ENCODE measurements around the gene RARRES1.

RARRES1 gene

DNA sequence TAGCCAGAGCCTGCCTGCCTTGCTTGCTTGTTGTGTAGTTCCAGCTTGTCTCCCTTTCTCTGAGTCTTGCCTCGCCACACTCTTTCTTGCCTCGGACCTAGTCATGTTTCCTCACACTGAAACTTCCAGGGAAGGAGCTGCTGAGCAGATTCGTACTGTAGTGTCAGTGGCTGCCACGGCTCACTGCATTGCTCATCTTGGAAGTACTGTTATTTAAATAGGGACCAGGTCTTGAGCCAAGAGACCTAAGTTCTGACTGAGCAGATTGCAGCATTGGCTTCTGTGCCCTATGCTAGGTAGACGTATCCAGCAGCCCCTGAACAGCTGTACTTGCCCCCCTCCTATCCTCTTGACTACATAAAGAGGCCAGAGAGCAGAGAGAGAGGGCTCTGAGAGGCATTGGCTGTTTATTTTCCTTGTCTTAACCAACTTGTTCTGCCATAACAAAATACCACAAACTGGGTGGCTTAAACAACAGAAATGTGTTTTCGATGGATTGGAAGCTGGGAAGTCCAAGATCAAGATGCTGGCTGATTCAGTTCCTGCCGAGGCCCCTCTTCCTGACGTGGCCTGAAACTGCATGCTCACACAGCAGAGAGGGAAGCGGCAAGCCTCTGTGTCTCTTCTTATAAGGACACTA is 5.8 kb upstream of the RARRES1 start:
- TF ChIP-seq, protein P1, sequence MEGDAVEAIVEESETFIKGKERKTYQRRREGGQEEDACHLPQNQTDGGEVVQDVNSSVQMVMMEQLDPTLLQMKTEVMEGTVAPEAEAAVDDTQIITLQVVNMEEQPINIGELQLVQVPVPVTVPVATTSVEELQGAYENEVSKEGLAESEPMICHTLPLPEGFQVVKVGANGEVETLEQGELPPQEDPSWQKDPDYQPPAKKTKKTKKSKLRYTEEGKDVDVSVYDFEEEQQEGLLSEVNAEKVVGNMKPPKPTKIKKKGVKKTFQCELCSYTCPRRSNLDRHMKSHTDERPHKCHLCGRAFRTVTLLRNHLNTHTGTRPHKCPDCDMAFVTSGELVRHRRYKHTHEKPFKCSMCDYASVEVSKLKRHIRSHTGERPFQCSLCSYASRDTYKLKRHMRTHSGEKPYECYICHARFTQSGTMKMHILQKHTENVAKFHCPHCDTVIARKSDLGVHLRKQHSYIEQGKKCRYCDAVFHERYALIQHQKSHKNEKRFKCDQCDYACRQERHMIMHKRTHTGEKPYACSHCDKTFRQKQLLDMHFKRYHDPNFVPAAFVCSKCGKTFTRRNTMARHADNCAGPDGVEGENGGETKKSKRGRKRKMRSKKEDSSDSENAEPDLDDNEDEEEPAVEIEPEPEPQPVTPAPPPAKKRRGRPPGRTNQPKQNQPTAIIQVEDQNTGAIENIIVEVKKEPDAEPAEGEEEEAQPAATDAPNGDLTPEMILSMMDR (IDR thresholded peaks at IDR 0.05), result no peak

DNA sequence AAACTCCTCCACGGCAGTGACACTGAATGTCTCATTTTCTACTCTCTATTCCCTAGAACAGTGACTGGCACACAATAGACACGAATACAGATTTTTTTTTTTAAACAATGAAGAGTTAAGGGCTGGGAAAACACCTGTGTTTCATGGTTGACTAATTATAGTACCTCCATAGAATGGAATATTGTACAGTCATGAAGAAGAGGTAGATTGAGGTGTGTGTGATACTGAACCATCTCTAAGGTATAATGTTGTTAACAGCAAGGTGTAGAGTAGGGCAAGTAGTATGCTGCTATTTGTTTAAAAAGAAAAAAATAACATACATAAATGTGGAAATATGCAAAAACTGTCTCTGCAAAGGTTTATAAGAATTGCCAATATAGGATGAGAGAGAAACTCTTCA is 5.2 kb upstream of the RARRES1 start:
- TF ChIP-seq, protein P1 (IDR thresholded peaks at IDR 0.05), result no peak

DNA sequence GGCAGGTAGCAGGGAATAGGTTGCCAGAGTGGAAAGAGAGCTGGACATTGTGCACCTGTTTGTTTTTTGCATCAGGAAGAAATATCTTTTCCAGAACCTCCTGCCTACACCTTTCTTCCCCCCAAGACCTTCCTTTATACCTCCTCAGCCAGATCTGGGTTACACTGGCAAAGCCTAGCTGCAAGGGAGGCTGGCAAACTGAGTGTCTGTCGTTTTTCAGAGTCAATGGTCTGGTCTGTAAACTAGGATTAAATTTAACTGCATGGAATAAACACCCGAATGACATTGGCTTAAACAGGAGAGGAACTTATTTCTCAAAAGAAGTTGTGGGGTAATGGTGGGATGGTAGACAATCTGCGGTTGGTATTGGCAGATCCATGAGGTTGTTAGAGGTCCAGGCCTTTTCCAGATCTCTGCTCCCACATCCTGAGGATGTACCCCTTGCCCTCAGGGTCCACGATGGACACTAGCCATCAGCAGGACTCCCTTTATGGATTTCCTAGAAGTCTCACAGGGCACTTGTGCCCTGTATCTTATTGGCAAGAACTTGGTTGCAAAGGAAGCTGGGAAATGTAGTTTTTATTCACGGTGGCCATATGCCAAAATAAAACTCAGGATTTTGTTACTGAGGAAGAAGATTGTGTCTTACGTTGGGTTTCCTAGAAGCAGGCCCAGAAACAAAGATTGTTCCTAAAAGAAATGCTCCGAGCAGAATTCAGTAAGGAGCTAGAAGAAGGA is 3.2 kb upstream of the RARRES1 start:
- TF ChIP-seq, protein P1 (IDR thresholded peaks at IDR 0.05), result no peak

DNA sequence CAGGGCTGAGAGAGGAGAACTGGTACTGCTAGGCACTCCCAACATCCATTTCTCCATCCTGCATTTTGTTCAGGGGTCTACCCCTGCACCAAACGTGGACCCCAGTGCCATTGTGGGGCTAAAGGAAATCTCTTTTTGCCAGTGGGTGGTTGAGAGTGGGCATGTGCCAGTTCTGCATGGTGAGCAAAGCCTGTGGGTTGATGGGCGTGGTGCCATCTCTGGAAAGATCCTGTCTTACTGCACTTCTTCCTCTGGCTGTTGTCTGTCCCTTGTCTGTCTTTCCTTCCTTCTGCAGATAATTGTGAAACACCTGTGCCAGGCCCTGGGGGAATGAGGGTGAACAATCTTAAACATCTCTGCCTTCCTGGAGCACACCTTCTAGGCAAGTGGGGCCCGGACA is 1.4 kb upstream of the RARRES1 start:
- TF ChIP-seq, protein P1 (IDR thresholded peaks at IDR 0.05), result no peak

DNA sequence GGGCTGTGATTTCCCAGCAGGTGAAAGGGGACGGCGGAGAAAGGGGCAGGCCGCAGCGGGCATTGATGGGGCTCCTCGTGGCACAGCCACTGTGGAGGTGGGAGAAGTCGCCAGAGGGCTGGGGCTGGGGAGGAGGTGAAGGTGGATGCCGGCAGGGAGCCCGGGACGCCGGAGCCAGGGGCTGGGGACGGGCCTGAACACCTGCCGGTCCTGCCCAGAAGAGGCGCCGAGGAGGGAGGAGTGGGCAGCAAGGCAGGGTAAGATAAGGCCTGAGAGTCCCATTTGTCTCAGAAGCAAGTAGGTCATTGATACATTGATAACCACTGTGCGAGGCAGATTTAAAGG is 571 bp upstream of the RARRES1 start:
- TF ChIP-seq, protein P1 (IDR thresholded peaks at IDR 0.05), result no peak

DNA sequence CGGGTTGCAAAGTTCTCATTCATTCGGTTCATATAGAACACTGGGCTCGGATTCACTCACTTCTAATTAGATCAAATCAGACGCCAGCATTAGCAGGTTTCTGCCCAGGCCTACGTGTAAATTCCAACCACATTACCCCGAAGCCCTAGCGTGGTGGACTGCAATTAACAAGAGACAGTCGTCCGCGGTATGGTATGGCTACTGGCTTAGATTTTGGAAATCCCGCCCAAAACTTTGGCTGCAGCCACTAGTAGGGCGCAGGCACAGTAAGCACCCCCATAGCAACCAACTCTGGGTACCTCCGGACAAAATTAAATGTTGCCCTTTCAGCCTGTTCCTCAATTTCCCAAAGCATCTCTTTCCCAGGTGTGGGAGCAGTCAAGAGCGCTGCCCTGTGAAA is 771 bp downstream of the RARRES1 start:
- TF ChIP-seq, protein P1 (IDR thresholded peaks at IDR 0.05), result no peak

DNA sequence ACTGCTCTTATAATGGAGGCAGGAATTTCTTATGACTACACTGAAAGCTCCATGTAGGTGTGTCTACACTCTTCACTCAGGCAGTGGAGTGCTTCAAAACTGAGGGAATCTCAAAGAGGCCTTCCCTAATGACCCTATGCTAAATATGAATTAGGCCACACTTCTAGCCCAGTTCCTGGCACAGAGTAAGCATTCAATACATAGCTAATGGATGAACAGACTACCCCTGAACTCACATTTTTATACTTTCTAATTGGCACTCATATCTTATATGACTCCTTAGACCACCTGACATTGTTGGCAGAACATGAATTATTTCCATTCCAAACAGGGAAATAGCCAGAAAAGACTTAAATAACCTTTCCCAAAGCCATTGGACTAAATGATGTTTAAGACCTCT is 3.4 kb downstream of the RARRES1 start:
- TF ChIP-seq, protein P1 (IDR thresholded peaks at IDR 0.05), result no peak

Data from LNCAP (cell line).